GM20000 (cell line): ENCODE data around the gene INPP5A.
A peak's percentile ranks its signal among the peaks of the same experiment; 100 is the strongest.
"Not testable (repeated sequence)": the region's sequence is repeated elsewhere in the genome, so short reads cannot be mapped to it uniquely, and the experiment has no call there.

ENCODE experiments used
- DNase-seq: peaks from one replicate; pipeline ENCODE4 v3.0.0; 2012; ENCODE audit warnings: low spot score
- TF ChIP-seq, protein P1 (sequence below): IDR thresholded peaks from 2 replicates; pipeline ENCODE4 v1.5.1; 2012; ENCODE audit warnings: mild to moderate bottlenecking, control low read depth; ENCODE audit errors: extremely low read depth, missing control alignments

INPP5A gene

DNA sequence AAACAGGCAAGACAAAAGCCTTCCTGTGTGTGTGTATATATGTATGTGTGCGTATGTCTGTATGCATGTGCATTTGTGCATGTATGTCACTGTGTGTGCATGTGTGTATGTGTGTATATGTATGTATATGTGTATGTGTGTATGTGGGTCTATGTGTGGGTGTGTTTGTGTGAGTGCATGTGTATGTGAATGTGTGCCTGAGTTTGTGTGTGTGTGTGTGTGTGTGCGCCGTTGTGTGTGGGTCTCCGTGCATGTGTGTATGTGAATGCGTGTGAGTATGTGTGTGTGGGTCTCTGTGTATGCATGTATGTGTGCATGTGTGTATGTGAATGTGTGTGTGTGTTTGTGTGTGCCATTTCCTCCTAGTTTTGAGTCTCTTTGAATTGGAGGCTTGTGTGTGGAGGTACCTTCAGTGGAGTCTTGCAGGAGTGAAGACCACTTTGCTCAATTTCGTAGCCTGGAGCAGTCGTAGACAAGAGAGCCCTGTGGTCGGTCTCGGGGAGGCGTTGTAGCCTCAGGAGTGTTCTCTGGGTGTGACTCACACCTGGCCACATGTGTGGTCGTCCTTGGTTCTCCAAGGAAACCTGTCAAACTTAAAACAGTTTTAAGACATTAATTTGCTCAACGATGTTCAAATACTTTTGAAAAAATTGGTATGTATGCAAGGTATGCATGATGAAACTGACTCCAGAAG lies 28.1 kb downstream of the INPP5A start:
- no peak for DNase-seq
- TF ChIP-seq, protein P1, sequence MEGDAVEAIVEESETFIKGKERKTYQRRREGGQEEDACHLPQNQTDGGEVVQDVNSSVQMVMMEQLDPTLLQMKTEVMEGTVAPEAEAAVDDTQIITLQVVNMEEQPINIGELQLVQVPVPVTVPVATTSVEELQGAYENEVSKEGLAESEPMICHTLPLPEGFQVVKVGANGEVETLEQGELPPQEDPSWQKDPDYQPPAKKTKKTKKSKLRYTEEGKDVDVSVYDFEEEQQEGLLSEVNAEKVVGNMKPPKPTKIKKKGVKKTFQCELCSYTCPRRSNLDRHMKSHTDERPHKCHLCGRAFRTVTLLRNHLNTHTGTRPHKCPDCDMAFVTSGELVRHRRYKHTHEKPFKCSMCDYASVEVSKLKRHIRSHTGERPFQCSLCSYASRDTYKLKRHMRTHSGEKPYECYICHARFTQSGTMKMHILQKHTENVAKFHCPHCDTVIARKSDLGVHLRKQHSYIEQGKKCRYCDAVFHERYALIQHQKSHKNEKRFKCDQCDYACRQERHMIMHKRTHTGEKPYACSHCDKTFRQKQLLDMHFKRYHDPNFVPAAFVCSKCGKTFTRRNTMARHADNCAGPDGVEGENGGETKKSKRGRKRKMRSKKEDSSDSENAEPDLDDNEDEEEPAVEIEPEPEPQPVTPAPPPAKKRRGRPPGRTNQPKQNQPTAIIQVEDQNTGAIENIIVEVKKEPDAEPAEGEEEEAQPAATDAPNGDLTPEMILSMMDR: no peak

DNA sequence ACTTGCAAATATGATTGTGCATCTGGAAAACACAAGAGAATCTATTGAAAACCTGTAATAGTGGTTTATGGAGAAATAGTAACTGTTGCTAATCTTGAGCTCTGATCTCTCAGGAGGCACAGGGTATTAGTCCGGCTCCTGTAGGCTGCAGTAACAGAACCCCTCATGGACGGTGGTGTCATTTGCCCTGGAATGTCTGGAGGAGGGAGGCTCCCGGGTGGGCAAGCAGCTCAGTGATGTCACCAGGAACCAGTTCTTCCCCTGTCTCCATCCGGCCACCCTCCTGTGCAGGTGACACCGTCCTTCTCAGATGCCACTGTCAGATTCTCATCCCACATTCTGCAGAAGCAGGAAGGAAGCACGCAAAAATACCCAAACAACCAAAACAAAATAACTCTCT lies 29.3 kb downstream of the INPP5A start:
- DNase-seq: no peak
- TF ChIP-seq, protein P1: no peak

DNA sequence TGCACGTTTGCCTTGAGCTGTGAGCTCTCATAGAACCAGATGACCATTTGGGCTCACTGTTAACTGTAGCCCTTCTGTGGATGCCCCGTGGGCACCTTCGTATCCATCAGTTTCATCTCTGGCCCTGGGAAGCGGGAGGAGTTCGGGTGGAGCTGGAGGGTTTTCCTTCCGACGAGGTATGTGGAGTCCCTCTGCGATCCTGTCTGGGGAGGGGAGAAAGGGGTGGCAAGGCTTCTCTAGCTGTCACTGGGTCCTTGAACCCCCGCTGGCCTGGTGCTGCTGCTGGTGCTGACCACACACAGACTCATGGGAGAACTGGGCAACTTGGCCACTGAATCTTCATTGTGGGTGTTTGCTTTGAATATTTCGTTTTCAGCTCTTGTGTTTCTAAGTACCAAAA lies 32.7 kb downstream of the INPP5A start:
- DNase-seq: no peak
- TF ChIP-seq, protein P1: no peak

- DNase-seq: peak; percentile 58
- TF ChIP-seq, protein P1: no peak
Observed at GRCh38 chr10:132570771-132571649, 33.4 kb downstream of the INPP5A start.

- TF ChIP-seq, protein P1: no peak
- peak; percentile 83 for DNase-seq
Observed at GRCh38 chr10:132571650-132572544, 34.3 kb downstream of the INPP5A start.

DNA sequence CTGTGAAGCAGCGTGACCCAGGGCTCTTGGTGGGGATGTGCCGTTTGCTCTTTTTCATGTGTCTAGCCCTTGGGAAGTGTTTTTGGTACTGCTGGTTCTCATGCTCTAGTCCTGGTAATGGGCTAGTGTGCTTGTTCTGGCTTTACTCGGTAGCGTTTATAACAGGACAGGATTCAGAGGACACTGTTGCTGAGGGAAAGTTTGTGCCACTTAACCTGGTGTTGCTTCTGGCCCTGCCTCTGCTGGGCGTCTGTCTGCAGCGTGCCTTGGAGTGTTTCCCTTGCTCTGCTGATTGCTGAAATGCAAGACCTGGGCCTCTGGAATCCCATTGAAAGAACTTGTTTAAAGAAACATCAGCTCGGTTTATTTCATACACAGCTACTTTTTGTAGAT lies 35.0 kb downstream of the INPP5A start:
- DNase-seq: no peak
- TF ChIP-seq, protein P1: no peak

DNA sequence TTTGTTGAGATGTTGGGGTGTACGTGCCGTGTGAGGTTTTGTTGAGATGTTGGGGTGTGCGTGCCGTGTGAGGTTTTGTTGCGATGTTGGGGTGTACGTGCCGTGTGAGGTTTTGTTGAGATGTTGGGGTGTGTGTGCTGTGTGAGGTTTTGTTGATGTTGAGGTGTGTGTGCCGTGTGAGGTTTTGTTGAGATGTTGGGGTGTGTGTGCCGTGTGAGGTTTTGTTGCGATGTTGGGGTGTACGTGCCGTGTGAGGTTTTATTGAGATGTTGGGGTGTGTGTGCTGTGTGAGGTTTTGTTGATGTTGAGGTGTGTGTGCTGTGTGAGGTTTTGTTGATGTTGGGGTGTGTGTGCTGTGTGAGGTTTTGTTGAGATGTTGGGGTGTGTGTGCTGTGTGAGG lies 35.4 kb downstream of the INPP5A start:
- not testable (repeated sequence) for DNase-seq
